H9 (cell line): ENCODE measurements around the gene ADGRG1. TPM values are rescaled to one million over a fixed set of nuclear protein-coding genes. Genes with fewer than 3 reads are reported as not detected.

Experiments
- DNase-seq: peaks from one replicate; pipeline ENCODE4 v3.0.0-alpha.2; 2017
- H2AFZ ChIP-seq: one replicate; pipeline ENCODE4 v1.6.1; 2013; ENCODE audit warnings: mild to moderate bottlenecking, low read length, control low read depth, moderate library complexity
- H2AK5ac ChIP-seq: 2 replicates; pipeline ENCODE4 v1.6.1; 2013; ENCODE audit warnings: low read length, control low read depth, mixed read lengths; ENCODE audit not compliant: insufficient read length
- H2BK120ac ChIP-seq: one replicate; pipeline ENCODE4 v1.6.1; 2013; ENCODE audit warnings: low read depth, mild to moderate bottlenecking, low read length, control low read depth, inconsistent platforms; ENCODE audit not compliant: poor library complexity, severe bottlenecking
- H2BK12ac ChIP-seq: 2 replicates; pipeline ENCODE4 v1.6.1; 2013; ENCODE audit warnings: low read length, control low read depth, mixed read lengths, low read depth; ENCODE audit not compliant: insufficient read length
- H2BK15ac ChIP-seq: 2 replicates; pipeline ENCODE4 v1.6.1; 2013; ENCODE audit warnings: low read depth, low read length, control low read depth
- H2BK20ac ChIP-seq: one replicate; pipeline ENCODE4 v1.6.1; 2013; ENCODE audit warnings: low read depth, mild to moderate bottlenecking, low read length, control low read depth, inconsistent platforms; ENCODE audit not compliant: poor library complexity, severe bottlenecking
- H2BK5ac ChIP-seq: 2 replicates; pipeline ENCODE4 v1.6.1; 2013; ENCODE audit warnings: low read length, control low read depth, mixed read lengths; ENCODE audit not compliant: insufficient read length
- H3K14ac ChIP-seq: 2 replicates; pipeline ENCODE4 v1.6.1; 2013; ENCODE audit warnings: low read length, control low read depth; ENCODE audit not compliant: insufficient read depth
- H3K18ac ChIP-seq: 2 replicates; pipeline ENCODE4 v1.6.1; 2013; ENCODE audit warnings: low read depth, mild to moderate bottlenecking, mixed read lengths, low read length, control low read depth; ENCODE audit not compliant: insufficient read length
- H3K23ac ChIP-seq: 2 replicates; pipeline ENCODE4 v1.6.1; 2013; ENCODE audit warnings: low read length, control low read depth, mixed read lengths, low read depth; ENCODE audit not compliant: insufficient read length
- H3K23me2 ChIP-seq: 2 replicates; pipeline ENCODE4 v1.6.1; 2013; ENCODE audit warnings: low read depth, mild to moderate bottlenecking, mixed read lengths, low read length, control low read depth; ENCODE audit not compliant: insufficient read length, poor library complexity, severe bottlenecking
- H3K27ac ChIP-seq: 2 replicates; pipeline ENCODE4 v1.5.1; 2013; ENCODE audit warnings: low read length, control low read depth, mixed read lengths, low read depth; ENCODE audit not compliant: insufficient read length
- H3K27me3 ChIP-seq: 2 replicates; pipeline ENCODE4 v1.6.1; 2013; ENCODE audit warnings: low read length, control low read depth, inconsistent platforms; ENCODE audit not compliant: insufficient read depth
- H3K4ac ChIP-seq: 2 replicates; pipeline ENCODE4 v1.6.1; 2013; ENCODE audit warnings: low read depth, mild to moderate bottlenecking, control low read depth, inconsistent platforms, low read length, moderate library complexity
- H3K4me1 ChIP-seq: 2 replicates; pipeline ENCODE4 v1.6.1; 2013; ENCODE audit warnings: low read length, control low read depth, inconsistent platforms; ENCODE audit not compliant: insufficient read depth
- H3K4me2 ChIP-seq: 2 replicates; pipeline ENCODE4 v1.6.1; 2013; ENCODE audit warnings: low read length, control low read depth, mixed read lengths; ENCODE audit not compliant: insufficient read length, insufficient read depth
- H3K56ac ChIP-seq: 2 replicates; pipeline ENCODE4 v1.6.1; 2013; ENCODE audit warnings: low read depth, mild to moderate bottlenecking, mixed read lengths, low read length, control low read depth; ENCODE audit not compliant: insufficient read length
- H3K79me1 ChIP-seq: 2 replicates; pipeline ENCODE4 v1.6.1; 2013; ENCODE audit warnings: low read depth, mild to moderate bottlenecking, moderate library complexity, low read length, control low read depth, inconsistent platforms; ENCODE audit not compliant: insufficient read depth, poor library complexity, severe bottlenecking
- H3K79me2 ChIP-seq: 2 replicates; pipeline ENCODE4 v1.6.1; 2013; ENCODE audit warnings: low read length, control low read depth, inconsistent platforms; ENCODE audit not compliant: insufficient read depth
- H3K9ac ChIP-seq: 2 replicates; pipeline ENCODE4 v1.6.1; 2013; ENCODE audit warnings: low read length, control low read depth, mixed read lengths; ENCODE audit not compliant: insufficient read length; ENCODE audit errors: extremely low read depth
- H3K9me3 ChIP-seq: one replicate; pipeline ENCODE4 v1.6.1; 2013; ENCODE audit warnings: low read depth, low read length, inconsistent platforms; ENCODE audit not compliant: control insufficient read depth
- H3T11ph ChIP-seq: one replicate; pipeline ENCODE4 v1.6.1; 2013; ENCODE audit warnings: mild to moderate bottlenecking, low read length, control low read depth, inconsistent platforms
- H4K20me1 ChIP-seq: one replicate; pipeline ENCODE4 v1.6.1; 2013; ENCODE audit not compliant: control insufficient read depth, insufficient read length, insufficient read depth
- H4K5ac ChIP-seq: 2 replicates; pipeline ENCODE4 v1.6.1; 2013; ENCODE audit warnings: low read depth, mild to moderate bottlenecking, mixed read lengths, low read length, control low read depth; ENCODE audit not compliant: insufficient read length
- H4K8ac ChIP-seq: replicated peaks from 2 replicates; pipeline ENCODE4 v1.6.1; 2013; ENCODE audit warnings: low read length, control low read depth, mixed read lengths, low read depth; ENCODE audit not compliant: insufficient read length
- H4K91ac ChIP-seq: 2 replicates; pipeline ENCODE4 v1.6.1; 2013; ENCODE audit warnings: low read depth, mild to moderate bottlenecking, moderate library complexity, mixed read lengths, low read length, control low read depth; ENCODE audit not compliant: insufficient read length
- H3K27ac Mint-ChIP-seq, 3 experiments: 2 replicates in 2 of 3; 3 replicates in 1 of 3; pipeline ENCODE4 v1.8.0; 2020 to 2021; ENCODE audit warnings: mixed read lengths in 3 of 3, mild to moderate bottlenecking in 1 of 3, moderate library complexity in 1 of 3
- H3K27me3 Mint-ChIP-seq: 2 replicates; pipeline ENCODE4 v1.8.0; 2021; ENCODE audit warnings: low read depth, mild to moderate bottlenecking, moderate library complexity, mixed read lengths
- H3K36me3 Mint-ChIP-seq, 3 experiments: 2 replicates in 2 of 3; 3 replicates in 1 of 3; pipeline ENCODE4 v1.8.0; 2020 to 2021; ENCODE audit warnings: low read depth in 3 of 3, mixed read lengths in 3 of 3; ENCODE audit not compliant: insufficient read depth in 1 of 3
- H3K4me1 Mint-ChIP-seq, 2 experiments: 2 replicates each; pipeline ENCODE4 v1.8.0; 2020; ENCODE audit warnings: mixed read lengths in 2 of 2
- H3K4me3 Mint-ChIP-seq, 2 experiments: 2 replicates in 1 of 2; 3 replicates in 1 of 2; pipeline ENCODE4 v1.8.0; 2020 to 2021; ENCODE audit warnings: mild to moderate bottlenecking in 2 of 2, mixed read lengths in 2 of 2, moderate library complexity in 1 of 2
- H3K9me3 Mint-ChIP-seq, 2 experiments: 2 replicates in 1 of 2; 3 replicates in 1 of 2; pipeline ENCODE4 v1.8.0; 2020; ENCODE audit warnings: mild to moderate bottlenecking in 2 of 2, mixed read lengths in 2 of 2, moderate library complexity in 1 of 2
- CTCF ChIP-seq: fragments of 200-600 bp; sonication (generic); conservative IDR thresholded peaks from 3 replicates; pipeline ENCODE4 v1.8.0; 2021; ENCODE audit warnings: antibody characterized with exemption, mild to moderate bottlenecking
- WGBS: extraction: QIAGEN DNeasy Blood & Tissue Kit; methylation state at CpG from one replicate; pipeline ENCODE4 v1.1.7; 2013; ENCODE audit warnings: missing lambda C conversion rate, low lambda C conversion rate, mixed read lengths; ENCODE audit not compliant: insufficient read length; ENCODE audit errors: extremely low coverage; 5-methylcytosine and 5-hydroxymethylcytosine counted together
- total RNA-seq: library from RNA; stranded (reverse); gene quantifications from 2 replicates; pipeline ENCODE4 v1.2.1, GENCODE V29; 2021

The ADGRG1 gene
- total RNA-seq, 1 experiment from 2014 or later: 1.1 TPM

DNA sequence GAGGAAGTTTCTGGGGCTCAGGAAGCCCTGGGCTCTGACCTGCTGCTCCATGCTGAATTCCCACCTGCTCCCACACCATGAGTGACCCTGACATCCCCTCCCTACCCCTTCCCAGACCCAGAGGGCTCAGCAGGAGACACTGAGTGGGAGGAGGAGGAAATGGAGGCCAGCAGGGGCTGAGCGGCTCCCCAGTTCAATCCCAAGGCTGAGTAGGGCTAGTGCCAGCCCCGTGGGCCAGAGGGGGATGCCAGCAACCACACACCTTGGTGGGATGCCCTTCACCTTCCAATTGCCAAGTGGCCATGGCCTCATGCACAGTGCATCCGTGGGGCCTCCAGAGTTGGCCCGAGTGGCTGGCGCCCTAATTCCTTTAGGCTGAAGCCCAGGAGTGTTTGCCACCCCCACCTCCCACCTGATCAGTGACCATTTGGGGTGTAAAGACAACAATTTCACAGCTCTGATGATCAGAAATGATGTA lies 38.7 kb downstream of the ADGRG1 start:
- WGBS: no CpG with 5 or more reads among the region's 5 CpGs
- Mint-ChIP-seq H3K9me3 (no peaks in the 10 kb centered on the region), H3K27ac (peak overlapping the region in 1 of 3 experiments; percentile 11; a peak in 1 of 7 replicates)

More for the DNA sequence above, 38.7 kb downstream of the ADGRG1 start:
- no peak for TF ChIP-seq CTCF
- H4K91ac ChIP-seq: no peak overlapping the region
- H3K4me1 ChIP-seq: no peaks in the 10 kb centered on the region
- no peak overlapping the region for H4K5ac ChIP-seq
- H2BK20ac ChIP-seq: no peak overlapping the region
- no peak overlapping the region for H3K4ac ChIP-seq
- no peak overlapping the region for H3K4me3 Mint-ChIP-seq
- H3K14ac ChIP-seq: no peak overlapping the region
- H3K23me2 ChIP-seq: no peaks in the 10 kb centered on the region
- H2BK5ac ChIP-seq: no peak overlapping the region
- H3K79me1 ChIP-seq: no peaks in the 10 kb centered on the region
- no peaks in the 10 kb centered on the region for H3K27me3 ChIP-seq
- no peak overlapping the region for H2BK15ac ChIP-seq
- H2AK5ac ChIP-seq: no peak overlapping the region
- no peak overlapping the region for H2BK12ac ChIP-seq
- H3K9ac ChIP-seq: no peak overlapping the region
- H3T11ph ChIP-seq: no peak overlapping the region
- H3K79me2 ChIP-seq: no peaks in the 10 kb centered on the region
- H2AFZ ChIP-seq: no peak overlapping the region
- H3K9me3 ChIP-seq: no peaks in the 10 kb centered on the region
- H3K27ac ChIP-seq: no peak overlapping the region
- H3K4me2 ChIP-seq: no peak overlapping the region
- H3K4me1 Mint-ChIP-seq: no peaks in the 10 kb centered on the region
- DNase-seq: no peak
- no peak overlapping the region for H4K8ac ChIP-seq
- no peak overlapping the region for H2BK120ac ChIP-seq
- no peak overlapping the region for H3K23ac ChIP-seq
- H3K27me3 Mint-ChIP-seq: no peaks in the 10 kb centered on the region; the same call in 1 of the 2 replicates
- no peak overlapping the region for H3K18ac ChIP-seq
- no peak overlapping the region for H3K56ac ChIP-seq
- no peaks in the 10 kb centered on the region for H4K20me1 ChIP-seq
- no peaks in the 10 kb centered on the region; a peak in 1 of 7 replicates for H3K36me3 Mint-ChIP-seq
